ENCODE measurements around the gene HMCN2.

DNA sequence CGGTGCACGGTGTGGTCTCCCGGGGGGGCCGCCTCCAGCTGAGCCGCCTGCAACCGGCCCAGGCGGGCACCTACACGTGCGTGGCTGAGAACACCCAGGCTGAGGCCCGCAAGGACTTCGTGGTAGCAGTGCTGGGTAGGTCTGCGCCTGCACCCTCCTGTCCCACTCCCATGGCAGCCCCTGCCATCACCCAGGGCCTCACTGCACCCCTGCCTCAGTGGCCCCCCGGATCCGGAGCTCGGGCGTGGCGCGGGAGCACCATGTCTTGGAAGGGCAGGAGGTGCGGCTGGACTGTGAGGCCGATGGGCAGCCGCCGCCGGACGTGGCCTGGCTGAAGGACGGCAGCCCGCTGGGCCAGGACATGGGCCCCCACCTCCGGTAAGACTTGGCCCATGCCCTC is 125.4 kb downstream of the HMCN2 start:
- TF ChIP-seq, protein P1, sequence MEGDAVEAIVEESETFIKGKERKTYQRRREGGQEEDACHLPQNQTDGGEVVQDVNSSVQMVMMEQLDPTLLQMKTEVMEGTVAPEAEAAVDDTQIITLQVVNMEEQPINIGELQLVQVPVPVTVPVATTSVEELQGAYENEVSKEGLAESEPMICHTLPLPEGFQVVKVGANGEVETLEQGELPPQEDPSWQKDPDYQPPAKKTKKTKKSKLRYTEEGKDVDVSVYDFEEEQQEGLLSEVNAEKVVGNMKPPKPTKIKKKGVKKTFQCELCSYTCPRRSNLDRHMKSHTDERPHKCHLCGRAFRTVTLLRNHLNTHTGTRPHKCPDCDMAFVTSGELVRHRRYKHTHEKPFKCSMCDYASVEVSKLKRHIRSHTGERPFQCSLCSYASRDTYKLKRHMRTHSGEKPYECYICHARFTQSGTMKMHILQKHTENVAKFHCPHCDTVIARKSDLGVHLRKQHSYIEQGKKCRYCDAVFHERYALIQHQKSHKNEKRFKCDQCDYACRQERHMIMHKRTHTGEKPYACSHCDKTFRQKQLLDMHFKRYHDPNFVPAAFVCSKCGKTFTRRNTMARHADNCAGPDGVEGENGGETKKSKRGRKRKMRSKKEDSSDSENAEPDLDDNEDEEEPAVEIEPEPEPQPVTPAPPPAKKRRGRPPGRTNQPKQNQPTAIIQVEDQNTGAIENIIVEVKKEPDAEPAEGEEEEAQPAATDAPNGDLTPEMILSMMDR (IDR thresholded peaks at IDR 0.05; ENCODE audit: low read length), result no peak
- TF ChIP-seq EZH2phosphoT487 (IDR thresholded peaks at IDR 0.05; ENCODE audit: low read length) (no peak), EZH2 (optimal IDR thresholded peaks at IDR 0.05; ENCODE audit: low read depth, low read length) (no peak)
